ENCODE results near the gene SMC1A.

The SMC1A gene

GRCh38 chrX:53340852-53341645 lies 81.4 kb downstream of the SMC1A start:
- DNase-seq (ENCODE audit: low read depth in 2 of 2) = no peak

- no peak for DNase-seq (ENCODE audit: low read depth in 2 of 2)
Measured at GRCh38 chrX:53337101-53337500, 85.4 kb downstream of the SMC1A start.

- DNase-seq (ENCODE audit: low read depth in 2 of 2) = no peak
Measured at GRCh38 chrX:53333853-53334252, 88.6 kb downstream of the SMC1A start.

GRCh38 chrX:53332204-53332603 lies 90.2 kb downstream of the SMC1A start:
- DNase-seq (ENCODE audit: low read depth in 2 of 2) = no peak

- DNase-seq (ENCODE audit: low read depth in 2 of 2) = no peak
Measured at GRCh38 chrX:53330331-53330730, 92.1 kb downstream of the SMC1A start.

GRCh38 chrX:53324803-53325202 lies 97.7 kb downstream of the SMC1A start:
- DNase-seq (ENCODE audit: low read depth in 2 of 2) = no peak
